D341Med (cell line): ENCODE measurements around the gene HOXA11.

ENCODE experiments used
- DNase-seq: peaks from one replicate; pipeline ENCODE4 v3.0.0; 2012; ENCODE audit warnings: low spot score

The HOXA11 gene

DNA sequence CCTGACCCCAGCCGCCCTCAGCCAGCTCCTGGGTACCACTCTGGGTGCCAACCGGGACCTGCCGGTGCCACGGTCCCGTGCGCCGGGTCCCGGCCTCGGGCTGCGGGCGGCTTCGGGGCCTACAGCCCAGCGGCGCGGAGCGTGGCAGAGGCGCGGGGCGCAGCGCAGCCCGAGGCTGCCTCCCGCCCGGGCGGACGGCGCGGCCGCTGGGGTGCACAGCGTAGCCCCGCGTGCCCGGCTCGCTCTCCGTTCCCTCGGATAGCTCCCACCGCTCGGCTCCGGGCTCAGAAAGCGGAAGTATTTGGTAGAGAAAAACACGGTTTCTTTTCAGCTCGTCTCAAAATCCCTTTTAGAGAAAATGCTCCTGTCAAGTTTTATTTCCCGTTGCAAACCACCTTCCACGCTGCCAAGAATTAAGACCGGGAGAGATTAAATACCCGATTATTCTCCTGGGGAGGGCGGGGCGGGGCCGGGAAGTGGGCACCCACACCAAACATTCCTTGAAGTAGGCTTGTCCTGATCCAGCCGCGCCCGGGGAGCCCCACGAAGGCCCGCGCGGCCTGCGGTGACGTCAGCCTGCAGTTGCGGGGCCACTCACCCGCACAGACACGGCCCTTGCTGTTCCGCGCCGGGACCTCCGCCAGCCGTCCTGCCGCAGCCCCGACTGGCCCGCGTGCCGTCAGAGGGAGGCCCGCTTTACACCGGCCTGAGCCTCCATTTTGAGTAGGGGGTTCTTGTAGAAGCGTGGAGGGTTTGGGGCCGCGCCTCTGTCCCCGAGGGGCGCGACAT lies 7.7 kb upstream of the HOXA11 start:
- peak; percentile 62 for DNase-seq

DNA sequence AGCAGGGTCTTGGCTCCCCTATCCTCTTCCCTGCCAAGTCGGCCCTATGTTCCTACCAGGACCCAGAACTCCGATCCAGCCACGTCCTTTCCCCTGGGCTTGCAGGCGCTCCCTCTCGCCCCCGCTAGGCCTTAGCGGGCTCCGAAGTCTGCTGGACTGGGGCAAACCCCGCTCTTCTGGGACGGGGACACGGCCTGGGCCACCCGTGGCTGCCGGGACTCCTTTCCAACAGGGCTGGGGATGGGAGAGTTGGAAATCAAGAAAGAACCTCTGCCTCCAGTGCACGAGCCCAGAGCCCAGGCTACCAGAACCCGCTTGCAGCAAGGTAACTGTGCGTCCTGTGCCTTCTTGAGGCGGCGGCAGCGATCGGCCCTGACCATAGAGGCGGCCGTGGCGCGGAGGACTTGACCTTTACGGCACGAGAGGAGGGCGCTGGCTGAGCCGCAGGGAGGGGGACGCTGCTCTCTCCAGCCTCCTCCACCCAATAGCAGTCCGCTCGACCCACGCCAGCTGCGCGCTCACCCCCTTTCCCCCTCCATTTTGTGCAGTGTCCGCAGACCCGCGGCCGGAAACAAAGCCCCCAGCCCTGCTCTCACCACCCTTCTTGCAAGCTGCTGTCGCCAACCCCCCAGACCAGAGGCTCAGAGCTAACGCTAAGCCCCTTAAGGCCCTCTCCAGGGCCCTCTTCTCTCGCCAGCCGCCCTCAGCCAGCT lies 7.0 kb upstream of the HOXA11 start:
- no peak for DNase-seq

DNA sequence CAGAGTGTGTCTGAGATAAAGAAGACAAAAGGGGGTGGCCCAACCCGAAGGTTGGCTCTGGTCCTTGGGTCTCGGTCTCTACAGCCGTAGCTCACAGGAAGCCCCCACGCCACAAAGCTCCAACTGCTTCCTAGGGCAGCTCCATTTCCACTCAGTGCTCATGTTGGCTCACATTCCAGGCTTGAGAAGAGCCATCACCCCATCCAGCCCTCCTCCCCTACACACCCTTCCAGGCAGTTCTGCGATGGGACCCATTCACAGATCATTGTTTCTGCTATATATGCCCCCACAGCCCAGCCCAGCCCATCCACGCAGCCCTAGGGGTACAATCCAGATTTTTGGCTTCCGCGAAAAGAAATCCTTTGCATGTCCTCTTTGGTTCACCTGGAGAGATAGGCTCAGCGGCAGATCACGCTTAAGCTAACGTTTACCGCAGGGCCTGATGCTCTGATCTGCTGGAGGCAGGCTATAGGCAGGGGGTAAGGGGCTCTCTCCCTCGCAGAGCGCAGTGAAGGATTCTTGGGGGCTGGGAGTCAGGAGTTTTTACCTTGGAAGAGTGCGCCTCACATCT lies 6.2 kb upstream of the HOXA11 start:
- DNase-seq: no peak

DNA sequence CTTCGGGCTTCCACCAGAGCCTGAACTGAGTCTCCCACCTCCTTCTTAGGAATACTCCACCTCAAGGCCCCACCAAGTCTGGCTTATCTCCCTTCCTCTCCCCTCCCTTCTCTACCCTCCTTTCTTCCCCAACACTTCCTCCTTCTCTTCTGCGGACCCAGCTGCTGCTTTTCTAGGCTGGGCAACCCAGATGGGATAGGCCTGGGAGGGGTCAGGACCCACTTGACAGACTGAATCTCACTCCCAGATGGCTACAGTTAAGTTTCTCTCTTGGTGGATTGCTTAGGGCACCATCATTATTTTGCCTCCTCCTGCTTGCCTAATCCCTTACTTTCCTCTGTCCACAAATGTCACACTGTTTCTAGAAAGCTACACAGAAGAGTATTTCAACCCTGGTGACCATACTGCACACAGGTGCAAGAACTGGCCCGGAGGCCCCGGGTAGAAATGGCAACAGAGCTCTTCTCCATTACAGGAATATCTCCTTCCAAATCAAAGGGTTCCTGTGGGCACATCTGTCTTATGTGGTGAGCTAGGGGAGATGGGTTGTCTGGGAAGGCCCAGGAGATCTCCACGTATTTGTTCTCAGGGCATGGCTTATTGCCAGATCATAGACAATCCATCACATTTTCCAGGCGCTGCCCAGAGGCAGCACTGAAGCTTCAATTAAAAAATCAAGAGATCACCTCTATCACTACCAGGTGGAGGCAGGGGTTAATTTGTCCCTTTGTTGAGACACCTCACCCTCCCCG lies 5.1 kb upstream of the HOXA11 start:
- no peak for DNase-seq

DNA sequence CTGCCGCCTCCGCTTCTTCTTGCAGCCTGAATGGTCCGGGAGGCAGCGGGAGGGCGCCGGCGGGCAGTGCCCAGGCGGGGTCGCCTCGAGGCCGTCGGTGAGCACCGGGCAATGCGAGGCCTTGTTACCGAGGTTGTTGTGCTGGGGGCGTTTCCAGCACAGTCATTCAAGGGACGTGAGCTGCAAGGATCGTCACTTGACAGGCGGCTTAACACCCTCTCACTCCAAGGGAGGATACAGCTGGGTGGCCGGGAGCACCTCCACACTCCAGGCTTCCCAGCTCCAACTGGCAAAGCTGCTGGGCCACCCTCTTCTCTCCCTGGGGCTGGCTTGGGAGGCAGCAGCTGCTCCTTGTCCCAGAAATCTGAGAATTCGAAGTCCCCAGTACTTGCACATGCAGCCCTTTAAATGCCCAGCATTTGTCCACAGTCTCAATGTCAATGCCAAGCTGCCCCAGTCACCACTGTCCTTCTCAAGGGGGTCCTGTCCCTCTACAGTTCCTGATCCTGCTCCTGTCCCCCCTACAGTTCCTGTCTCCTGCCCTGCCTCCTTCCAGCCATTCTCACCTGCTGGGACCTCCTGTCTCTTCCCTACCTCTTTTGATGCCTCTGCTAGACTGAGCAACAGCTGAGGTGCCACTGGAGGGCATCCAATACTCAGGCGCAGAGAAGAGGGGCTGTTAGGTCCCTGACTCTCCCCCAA lies 4.4 kb upstream of the HOXA11 start:
- no peak for DNase-seq

DNA sequence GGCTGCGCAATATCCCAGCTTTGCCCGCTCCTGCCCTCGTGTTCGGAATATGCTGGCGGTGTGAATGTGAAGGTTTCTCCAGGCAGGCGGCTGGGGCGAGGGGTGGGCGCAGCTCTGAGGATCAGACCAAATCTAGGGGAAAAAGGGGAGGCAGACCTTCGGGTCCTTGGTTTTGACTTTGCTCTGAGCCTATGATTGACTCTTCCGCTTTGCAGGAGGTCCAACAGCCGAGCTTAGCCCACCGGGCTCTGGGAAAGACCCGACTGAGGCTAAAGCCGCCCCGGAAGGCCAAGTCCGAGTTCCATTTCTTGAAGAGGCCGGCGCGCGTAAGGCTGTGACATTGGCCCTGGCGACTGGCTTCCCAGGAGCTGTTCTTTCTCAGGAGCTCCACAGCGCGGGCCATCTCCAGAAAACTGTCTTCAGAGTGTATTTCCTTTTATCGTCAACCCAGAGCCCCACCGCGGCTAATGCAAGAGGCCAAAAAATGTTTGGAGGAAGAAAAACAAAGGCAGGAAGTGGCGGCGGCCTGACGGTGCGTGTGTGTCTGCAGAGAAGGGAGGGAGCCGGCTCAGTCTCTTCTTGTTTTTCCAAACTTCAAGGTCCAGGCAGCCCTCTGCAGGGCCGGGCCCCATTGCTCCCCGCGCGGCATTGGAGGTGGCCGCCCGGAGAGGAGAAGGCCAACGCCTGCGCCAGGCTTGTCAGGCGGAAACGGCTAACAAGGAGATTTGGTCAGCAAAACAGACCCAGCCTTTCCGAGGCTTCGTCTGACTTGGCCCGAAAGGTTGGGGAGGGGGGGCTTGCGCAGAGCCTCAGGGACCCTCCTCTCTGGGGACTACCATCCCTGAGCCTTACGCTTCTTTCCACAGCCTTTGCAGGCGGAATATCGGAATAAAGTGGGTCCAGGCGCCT lies 3.6 kb upstream of the HOXA11 start:
- no peak for DNase-seq

DNA sequence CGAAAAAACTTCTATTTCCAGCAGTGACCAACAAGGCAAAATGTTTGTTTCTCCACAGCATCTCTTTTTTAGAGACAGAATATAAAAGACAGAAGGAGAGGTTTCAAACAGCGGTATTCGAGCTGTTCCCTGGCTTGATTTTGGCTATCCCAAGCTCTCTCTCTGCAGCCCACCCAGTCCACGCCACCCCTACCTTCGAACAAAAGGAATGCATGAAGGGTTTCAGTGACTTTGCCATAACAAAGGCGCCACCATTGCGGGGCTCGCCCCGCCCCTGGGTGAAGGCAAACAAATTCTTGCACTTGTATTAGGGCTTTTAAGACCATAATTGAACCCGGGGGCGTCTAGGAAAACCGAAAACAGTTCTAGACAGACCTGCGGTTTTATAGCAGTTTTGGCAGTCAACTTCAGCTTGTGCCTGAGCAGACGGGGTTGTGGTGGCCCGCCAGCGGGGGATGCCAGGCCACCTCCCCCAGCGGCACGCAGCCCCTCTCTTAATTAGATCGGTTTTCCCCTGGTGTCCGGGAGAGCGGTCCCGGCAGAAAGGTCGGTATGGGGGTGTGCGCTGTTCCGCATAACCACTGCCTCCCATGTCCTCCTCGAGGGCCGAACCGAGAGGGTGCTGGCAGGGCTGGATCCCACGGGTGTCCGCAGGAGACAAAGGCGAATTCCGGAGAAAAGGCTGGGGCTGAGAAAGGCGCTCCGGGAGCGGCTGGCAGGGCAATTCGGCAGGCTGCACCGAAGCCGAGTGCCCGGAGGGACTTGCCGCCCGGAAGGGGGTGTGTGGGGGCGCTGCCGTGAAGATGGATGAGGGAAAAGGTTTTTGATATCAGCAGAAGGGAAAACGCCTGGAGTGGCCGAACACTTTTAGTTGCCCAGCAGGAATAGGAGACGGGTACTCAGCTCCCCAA lies 2.7 kb upstream of the HOXA11 start:
- DNase-seq: no peak

DNA sequence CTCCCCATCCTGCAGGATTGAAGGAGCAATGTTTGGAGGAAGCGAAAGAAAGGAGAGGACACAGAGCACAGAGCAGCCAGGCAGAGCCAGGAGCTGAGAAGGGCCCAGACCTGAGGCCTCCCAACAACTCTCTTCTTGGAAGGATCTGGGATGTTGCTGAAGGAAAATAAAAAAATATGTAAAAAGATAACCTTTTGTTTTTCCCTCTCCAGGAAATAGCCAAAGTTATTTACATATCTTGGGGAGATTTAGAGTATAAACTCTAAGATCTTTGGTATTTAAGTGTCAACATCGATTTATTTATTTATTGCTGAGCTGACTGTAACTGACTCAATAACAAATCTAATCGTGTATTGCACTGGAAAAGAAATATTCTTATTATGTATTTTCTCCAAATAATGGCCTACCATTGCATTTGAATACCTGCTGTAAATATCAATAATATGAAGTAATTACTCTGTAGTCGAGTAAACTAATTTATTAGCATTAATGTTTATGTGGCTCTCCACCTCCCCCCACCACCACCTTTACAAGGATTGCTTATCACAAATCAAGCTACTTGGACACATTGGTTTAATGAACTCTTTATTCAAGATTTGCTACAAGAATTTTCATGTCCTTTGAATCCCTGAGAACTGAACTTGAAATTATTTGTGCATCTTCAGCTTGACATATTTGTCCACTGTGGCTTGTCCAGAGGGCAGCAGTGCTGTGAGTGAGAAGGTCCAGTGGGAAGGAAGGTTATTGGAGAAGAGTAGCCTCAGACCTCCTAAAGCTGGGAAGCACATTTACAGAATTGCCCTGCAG lies 1.8 kb upstream of the HOXA11 start:
- no peak for DNase-seq

DNA sequence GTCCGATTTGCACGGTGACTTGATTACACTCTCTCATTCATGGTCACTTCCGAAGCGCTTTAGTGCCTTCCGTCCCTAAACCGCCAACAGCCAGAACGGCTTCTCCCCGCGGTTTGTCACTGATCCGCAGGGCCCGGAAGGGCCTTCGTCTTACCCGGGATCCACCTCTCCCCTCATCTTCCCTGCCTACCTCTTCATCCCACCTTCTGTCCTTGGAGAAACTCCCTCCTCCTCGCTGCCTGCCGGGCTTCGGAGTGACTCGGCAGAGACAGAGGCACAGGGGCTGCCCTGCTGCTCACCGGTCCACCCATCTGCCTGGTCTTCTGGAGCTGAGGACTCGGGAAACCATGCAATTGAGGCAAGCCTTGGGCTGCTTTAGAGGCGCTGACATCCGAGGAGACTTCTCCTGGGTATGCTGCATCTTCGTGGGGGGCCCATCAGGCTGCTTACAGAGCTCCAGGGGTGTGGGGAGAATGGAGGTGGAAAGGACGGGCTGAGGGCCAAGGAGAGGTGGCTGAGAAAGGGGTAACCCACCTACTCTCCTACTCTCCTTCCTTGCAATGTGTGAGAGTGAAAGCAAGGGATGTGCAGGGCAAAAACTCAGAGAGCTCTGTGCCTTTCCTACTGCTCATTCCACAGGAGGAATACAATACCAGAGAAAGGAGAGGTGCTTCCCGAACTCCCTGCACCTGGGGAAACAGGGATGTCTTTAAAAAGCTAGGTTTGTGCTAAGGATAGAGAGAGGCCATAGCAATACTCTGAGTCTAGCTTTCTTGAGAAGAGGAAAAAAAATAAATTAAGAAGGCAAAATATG lies 1.0 kb upstream of the HOXA11 start:
- no peak for DNase-seq

DNA sequence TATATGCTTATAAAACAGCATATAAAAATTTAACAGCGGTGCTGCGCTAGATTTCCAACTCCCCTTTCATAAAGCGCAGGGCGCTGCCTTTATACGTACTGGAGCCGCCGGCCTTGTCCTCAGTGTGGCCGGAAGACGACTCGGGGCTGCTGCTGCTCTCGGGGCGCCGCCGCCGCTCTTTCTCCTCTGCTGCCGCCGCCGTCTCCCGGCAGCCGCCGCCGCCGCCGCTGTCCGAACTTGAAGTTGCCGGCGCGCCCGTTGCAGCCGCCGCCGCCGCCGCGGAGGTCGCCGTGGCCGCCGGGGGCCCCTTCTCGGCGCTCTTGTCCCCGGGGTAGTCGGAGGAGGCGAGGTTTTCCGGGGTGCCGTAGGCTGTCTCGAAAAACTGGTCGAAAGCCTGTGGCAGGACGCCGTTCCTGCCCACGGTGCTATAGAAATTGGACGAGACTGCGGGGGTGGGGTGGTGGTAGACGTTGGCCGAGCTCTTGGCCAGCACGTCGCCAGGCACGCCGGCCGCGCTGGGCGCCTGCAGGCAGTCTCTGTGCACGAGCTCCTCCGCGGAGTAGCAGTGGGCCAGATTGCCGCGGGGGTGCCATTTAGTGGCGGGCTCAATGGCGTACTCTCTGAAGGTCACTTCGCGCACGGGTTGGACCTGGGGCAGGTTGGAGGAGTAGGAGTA lies 557 bp downstream of the HOXA11 start:
- DNase-seq: no peak

DNA sequence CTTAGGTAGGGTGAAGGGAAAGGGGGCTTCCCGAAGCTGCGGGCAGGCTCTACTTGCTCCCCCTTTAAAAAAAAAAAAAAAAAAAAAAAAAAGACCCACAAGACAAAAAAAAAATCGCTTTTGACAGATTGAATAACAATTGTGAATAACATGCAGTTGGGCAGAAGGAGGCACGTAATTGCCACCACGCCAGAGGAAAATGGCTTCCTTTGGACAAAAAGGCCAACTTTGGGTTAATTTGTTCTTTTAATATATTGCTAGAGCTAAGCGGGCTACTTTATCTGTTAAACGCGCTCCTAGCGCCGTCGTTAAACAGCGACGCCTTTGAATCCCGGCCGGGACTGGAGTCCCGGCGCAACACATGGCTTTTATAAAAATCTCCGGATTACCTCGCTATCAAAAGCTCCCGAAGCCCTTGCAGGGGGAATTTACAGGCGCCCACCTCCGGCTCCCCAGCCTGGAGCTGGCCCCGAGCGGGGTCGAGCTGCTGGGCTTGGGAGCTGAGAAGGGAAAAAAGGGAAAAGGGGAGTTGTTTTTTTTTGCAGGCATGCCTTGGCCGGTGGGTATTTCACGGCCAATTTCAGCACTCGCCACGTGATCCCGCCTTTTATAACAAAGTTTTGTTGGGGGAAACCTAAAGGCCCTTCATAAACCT lies 1.2 kb downstream of the HOXA11 start:
- DNase-seq: peak; percentile 65

DNA sequence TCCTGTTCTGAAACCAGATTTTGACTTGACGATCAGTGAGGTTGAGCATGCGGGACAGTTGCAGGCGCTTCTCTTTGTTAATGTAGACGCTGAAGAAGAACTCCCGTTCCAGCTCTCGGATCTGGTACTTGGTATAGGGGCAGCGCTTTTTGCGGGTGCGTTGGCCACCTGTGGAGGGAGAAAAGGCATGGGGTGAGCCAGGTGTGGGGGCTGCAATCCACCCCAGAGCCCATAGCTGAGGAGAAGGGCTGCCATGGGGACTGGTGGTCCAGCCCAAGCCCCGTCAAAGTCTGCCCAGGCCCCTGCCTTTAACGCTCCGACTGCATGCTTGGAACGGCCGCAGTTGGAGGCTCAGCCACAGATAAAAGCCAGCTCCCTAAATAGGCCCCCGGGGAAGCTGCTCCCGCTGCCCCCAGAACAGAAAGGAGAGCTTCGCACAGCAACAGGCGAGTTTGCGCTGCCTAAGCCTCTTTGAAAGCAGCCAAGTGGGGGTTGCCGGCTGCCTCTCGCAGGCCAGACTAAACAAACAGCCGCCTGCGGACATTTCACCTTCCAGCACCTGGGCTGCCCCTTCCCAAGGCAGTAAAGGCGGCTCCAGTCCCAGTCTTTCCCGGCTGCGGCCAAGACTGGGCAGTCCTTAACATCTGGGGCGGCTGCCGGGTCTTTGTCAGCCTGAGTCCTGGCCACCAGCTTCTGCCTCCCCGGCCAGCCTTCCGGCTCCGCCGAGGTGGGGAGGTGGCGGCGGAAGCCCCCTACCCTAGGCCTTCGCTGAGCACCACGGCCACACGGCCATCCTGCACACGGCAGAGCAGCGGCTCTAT lies 2.0 kb downstream of the HOXA11 start:
- DNase-seq: no peak

DNA sequence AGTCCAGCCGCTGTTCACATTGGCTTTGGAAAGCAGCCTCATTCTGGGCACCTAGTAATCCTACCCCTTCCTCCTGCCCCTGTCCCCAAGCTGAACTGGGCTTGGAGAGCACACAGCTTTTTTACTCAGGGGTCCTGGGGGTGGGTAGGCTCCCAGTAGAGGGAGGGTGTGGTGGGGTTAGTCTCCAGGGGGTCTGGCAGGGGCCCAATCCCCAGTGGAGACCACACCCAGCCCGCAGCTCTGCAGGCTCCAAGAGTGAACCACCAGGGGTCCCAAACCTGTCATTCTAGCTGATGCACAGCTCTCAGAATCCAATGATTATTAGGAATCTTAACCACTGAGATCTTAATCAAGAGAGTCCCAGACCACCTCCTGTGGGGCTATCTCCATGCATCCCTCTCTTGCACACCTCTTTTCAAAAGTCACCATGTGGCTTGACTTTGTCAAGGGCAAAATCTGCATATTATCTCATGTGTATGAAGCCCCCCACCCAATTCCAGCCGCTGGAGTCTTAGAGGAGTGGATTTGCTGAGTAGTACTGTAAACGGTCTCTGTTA lies 2.7 kb downstream of the HOXA11 start:
- DNase-seq: no peak

DNA sequence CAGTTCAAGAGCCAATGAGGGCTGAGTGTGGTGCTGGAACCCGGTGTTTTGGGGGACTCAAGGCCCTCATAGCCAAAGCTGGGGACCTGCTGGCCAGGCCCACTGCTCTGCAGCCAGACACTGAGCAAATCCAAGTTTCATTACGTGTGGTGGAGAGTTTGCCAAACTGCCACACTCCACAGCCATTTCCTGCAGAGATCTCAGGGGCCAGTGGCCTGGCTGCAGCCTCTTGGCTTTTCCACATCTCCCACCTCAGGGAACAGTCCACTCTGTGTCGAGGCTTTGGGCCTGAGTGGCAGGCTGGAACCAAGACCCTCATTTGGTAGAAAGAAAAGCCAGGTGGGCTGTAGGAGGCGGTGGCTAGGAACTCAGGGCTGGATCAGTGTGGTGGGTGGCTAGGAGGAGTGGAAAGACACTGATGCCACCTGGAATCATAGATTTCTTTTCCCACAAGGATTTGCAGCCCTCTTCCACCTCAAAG lies 3.2 kb downstream of the HOXA11 start:
- no peak for DNase-seq
